ENCODE data around the gene LRRC28. TPM values are rescaled to one million over a fixed set of nuclear protein-coding genes. Genes with fewer than 3 reads are reported as not detected.

Gene LRRC28
- total and polyA plus RNA-seq, 4 donors: 29.6 to 36.1 (median 33.4) TPM

Other genes with a start within 250 kb of the LRRC28 start
- gene PGPEP1L, start 243.7 kb upstream of the LRRC28 start, total RNA-seq: under 1 TPM in 1 of 2 donors, not detected in 1; 0.20 TPM
- under 1 TPM in 1 of 2 donors, not detected in 1; 0.42 TPM for gene PGPEP1L, start 243.7 kb upstream of the LRRC28 start, polyA plus RNA-seq (ENCODE audit: insufficient read length in 2 of 2)
- 10 to 100 TPM; 14.1 to 32.5 TPM for gene SYNM, start 146.4 kb upstream of the LRRC28 start, total RNA-seq
- gene SYNM, start 146.4 kb upstream of the LRRC28 start, polyA plus RNA-seq (ENCODE audit: insufficient read length in 2 of 2): 10 to 100 TPM; 26.8 to 30.1 TPM
- gene TTC23, start 1.9 kb upstream of the LRRC28 start, total RNA-seq: 10 to 100 TPM; 21.5 to 23.8 TPM
- gene TTC23, start 1.9 kb upstream of the LRRC28 start, polyA plus RNA-seq (ENCODE audit: insufficient read length in 2 of 2): 10 to 100 TPM; 14.8 to 16.5 TPM